NCI-H2227 (cell line): ENCODE measurements around the gene ESYT3.
"Not testable (repeated sequence)": the region's sequence is repeated elsewhere in the genome, so short reads cannot be mapped to it uniquely, and the experiment has no call there.

Source experiments
- DNase-seq: peaks from one replicate; lab custom pipeline; 2025; ENCODE audit not compliant: unreplicated experiment; lab: John Stamatoyannopoulos, UW

The ESYT3 gene

GRCh38 chr3:138442433-138442832 is 8.0 kb downstream of the ESYT3 start:
- DNase-seq = no peak

GRCh38 chr3:138443091-138443490 is 8.7 kb downstream of the ESYT3 start:
- no peak for DNase-seq

GRCh38 chr3:138443521-138444503 is 9.4 kb downstream of the ESYT3 start:
- DNase-seq = no peak

- no peak for DNase-seq
These were observed 10.8 kb downstream of the ESYT3 start for GRCh38 chr3:138445236-138445635.

- DNase-seq = no peak
These were observed 11.2 kb downstream of the ESYT3 start for GRCh38 chr3:138445654-138446053.

GRCh38 chr3:138448631-138449030 is 14.2 kb downstream of the ESYT3 start:
- no peak for DNase-seq

- DNase-seq = no peak
These were observed 15.1 kb downstream of the ESYT3 start for GRCh38 chr3:138449490-138449889.

GRCh38 chr3:138450181-138450580 is 15.8 kb downstream of the ESYT3 start:
- DNase-seq = no peak

- no peak for DNase-seq
These were observed 16.4 kb downstream of the ESYT3 start for GRCh38 chr3:138450704-138451424.

- no peak for DNase-seq
These were observed 17.3 kb downstream of the ESYT3 start for GRCh38 chr3:138451595-138452162.

GRCh38 chr3:138452436-138452835 is 18.0 kb downstream of the ESYT3 start:
- DNase-seq = no peak

GRCh38 chr3:138453940-138454339 is 19.5 kb downstream of the ESYT3 start:
- not testable (repeated sequence) for DNase-seq

- DNase-seq = no peak
These were observed 21.6 kb downstream of the ESYT3 start for GRCh38 chr3:138455801-138456716.

- no peak for DNase-seq
These were observed 22.8 kb downstream of the ESYT3 start for GRCh38 chr3:138456961-138457862.

GRCh38 chr3:138457863-138458735 is 23.7 kb downstream of the ESYT3 start:
- DNase-seq = no peak

GRCh38 chr3:138458774-138459499 is 24.5 kb downstream of the ESYT3 start:
- DNase-seq = no peak

GRCh38 chr3:138459619-138460535 is 25.5 kb downstream of the ESYT3 start:
- DNase-seq = no peak
